Umbilical cord (tissue), 2 donors: ENCODE results near the gene MED27. TPM values are rescaled to one million over a fixed set of nuclear protein-coding genes. Genes with fewer than 3 reads are reported as not detected.
"Not testable (repeated sequence)": the region's sequence is repeated elsewhere in the genome, so short reads cannot be mapped to it uniquely, and the experiment has no call there.

ENCODE experiments used
- DNase-seq: peaks from one replicate; pipeline ENCODE4 v3.0.0-alpha.2; 2015; ENCODE audit warnings: low spot score
- total RNA-seq: library from RNA; depleted of rRNA; stranded (reverse); fragments of >200 nt; gene quantifications from one replicate; pipeline ENCODE4 v1.2.3, GENCODE V29; 2014; ENCODE audit warnings: low replicate concordance; ENCODE audit not compliant: insufficient read depth

Gene MED27
- total RNA-seq, 1 donor from 2014 or later: 6.5 TPM

GRCh38 chr9:132020272-132020671 is 59.4 kb downstream of the MED27 start:
- DNase-seq: no peak

DNA sequence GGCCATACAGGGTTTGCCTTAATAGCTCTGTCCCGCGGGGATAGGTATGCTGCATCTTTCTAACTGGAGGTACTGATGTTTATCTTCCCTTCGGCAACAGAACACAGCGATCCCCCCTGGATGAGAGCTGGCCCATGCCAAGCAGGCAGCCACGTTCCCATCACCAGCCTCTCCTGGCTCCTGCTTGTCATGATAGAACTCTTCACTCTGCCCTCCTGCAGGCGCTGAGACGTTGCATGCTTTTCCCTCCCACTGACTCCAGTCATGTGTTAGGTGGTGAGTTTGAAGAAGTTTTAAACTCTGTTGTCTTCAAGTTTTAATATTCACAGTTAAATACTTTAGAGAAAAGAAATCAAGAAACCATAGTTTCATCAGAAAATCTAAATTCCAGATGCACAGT is 60.0 kb downstream of the MED27 start:
- no peak for DNase-seq

- DNase-seq: no peak
Measured at GRCh38 chr9:132018957-132019405, 60.7 kb downstream of the MED27 start.

DNA sequence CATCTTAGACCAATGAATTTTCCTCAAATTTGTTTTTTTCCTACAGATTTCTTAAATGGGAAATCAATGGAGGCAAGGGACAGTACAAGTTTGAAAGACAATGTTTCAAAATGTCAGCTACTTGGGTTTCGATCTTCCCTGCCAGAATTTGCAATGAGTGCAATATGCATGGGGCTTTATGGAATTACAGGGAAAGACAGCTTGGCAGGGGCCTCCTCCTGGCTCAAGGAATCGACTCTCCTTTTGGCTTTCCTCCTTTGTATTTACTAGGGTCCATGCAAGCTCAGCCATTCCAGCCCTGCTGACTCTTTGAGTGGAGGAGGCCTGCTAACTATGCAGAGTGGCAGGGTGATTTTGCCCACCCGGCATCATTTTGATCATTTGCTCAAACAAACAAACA is 63.2 kb downstream of the MED27 start:
- no peak for DNase-seq

GRCh38 chr9:132015866-132016265 is 63.8 kb downstream of the MED27 start:
- DNase-seq: no peak

DNA sequence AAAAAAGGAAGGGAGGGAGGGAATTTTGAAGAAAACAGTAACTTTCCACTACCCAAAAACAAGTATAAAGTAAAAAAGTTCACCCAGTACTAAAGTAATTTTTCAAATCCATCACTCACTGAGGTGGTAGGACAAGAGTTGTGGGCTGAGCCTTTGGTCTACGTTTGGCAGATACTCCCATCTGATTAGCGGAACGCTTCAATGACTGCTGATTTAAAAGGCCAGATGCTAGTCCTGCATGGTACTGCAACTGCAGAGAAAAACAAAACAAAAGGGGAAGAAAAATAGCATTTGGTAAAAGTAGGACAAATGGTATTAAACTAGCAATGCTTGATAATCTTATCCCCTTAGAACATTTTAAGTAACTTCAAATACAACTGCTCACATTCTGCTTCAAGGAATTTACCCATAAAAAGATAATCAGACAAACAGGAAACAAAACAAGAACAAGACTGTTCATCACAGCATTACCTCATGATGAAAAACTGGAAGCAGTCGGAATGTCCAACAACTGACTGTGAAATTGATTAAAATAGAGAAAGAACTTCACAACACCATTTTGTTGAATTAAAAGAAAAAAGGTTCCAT is 65.4 kb downstream of the MED27 start:
- no peak for DNase-seq

- no peak for DNase-seq
Measured at GRCh38 chr9:132012704-132013357, 66.8 kb downstream of the MED27 start.

GRCh38 chr9:132011896-132012295 is 67.8 kb downstream of the MED27 start:
- no peak for DNase-seq

DNA sequence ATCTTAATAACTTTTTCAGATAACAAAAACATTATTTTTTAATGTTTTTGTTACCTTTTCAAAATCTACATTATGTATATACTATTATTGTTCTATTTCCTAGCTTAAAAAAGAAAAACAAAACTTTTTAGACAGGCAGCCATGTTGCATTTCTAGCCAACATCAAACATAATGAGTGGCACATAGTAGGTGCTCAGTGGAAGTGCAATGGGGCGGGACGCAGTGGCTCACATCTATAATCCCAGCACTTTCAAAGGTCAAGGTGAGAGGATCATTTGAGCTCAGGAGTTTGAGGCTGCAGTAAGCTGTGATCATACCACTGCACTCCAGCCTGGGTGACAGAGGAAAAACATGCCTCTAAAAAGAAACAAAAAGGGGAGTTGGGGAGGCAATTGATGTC is 68.4 kb downstream of the MED27 start:
- DNase-seq: no peak

DNA sequence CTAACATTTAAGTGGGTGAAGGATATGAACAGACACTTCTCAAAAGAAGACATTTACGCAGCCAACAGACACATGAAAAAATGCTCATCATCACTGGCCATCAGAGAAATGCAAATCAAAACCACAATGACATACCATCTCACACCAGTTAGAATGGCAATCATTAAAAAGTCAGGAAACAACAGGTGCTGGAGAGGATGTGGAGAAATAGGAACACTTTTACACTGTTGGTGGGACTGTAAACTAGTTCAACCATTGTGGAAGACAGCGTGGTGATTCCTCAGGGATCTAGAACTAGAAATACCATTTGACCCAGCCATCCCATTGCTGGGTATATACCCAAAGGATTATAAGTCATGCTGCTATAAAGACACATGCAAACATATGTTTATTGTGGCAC is 69.5 kb downstream of the MED27 start:
- not testable (repeated sequence) for DNase-seq

DNA sequence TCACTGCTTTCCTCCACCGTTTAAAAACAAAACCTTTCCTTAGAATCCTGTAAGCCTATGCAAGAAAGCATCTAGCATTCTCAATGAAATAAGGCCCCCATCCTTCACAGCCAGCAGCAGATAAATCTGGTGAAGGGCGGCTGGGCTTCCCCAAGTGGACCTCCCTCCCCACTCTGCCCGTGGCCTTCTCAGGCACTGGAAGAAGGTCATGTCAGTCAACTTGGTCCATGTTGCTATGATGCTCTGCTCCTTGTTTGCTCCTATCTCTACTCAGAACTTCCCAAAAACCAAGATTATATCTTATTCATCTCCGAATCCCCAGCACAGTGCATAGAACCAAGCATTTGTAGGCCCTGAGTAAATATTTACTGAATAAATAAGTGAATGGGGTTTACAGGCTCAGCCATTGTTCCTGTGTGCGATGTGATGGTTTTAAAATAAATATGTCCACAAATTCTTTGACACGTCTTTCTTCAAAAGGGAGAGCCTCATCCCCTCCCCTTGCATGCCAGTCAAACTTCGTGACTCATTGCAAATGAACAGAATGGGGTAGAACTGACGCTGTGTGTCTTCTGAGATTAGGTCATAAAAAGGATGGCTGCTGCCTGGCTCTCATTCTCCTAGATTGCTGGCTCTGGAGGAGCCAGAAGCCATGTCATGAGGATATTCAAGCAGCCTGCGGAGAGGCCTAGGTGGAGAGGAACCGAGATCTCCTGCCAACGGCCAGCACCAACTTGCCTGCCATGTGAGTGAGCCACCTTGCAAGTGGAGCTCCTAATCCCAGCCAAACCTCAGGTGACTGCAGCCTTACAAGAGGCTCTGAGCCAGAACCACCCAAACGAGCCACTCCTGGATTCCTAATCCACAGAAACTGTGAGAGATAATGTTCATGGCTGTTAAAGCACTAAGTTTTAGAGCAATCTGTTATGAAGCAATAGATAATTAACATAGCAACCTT is 70.5 kb downstream of the MED27 start:
- DNase-seq: no peak

- no peak for DNase-seq
Measured at GRCh38 chr9:132008184-132008803, 71.4 kb downstream of the MED27 start.

- DNase-seq: no peak
Measured at GRCh38 chr9:132007371-132008025, 72.2 kb downstream of the MED27 start.

DNA sequence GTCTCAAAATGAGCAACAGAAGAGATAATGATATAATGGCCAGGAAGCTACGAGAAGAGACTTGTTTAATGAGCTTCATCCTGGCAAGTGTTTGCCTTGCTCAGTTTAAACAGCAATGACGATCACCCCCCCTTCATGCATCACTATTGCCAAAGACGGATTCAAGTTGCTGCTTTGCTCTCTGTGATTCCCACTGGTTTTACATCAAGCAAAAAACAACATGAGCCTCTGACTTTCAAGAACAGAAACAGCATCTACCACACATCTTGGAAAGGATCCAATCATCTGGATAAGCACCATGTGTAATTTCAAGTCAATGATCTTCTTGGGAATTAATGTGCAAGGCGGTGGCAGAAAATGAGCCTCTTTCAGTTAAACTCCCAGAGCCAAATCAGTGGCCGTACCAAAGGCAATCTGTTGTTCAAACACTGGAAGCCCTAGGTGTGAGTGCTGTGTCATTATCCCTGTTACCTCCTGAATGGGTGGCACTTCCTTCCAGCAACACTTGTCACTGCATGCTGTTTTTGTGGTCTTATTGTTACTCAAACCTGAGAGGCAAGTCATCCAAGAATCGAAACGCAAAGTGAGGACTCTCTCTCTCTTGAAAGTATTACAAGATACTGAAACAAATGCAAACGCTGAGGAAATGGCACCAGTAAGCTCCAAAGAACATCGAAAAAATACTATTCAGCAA is 72.8 kb downstream of the MED27 start:
- no peak for DNase-seq

DNA sequence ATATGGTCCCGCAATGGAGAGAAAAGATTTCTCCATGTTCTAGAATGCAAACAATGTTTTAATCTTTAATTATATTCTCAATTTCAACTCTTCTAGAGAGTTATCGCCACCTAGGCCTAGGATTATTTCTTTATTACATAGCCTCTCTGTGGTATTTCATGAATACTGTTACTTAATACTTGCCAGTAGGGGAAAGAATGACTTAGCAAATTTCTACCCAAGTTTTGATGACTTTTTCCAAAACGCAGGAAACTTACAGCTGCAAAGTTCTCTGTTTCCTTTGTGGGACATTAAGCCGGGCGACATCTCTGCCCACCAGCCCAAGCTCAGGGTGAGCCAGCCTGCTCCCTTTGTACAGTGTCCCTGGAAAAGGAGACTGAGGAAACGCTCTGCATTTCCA is 73.8 kb downstream of the MED27 start:
- no peak for DNase-seq

GRCh38 chr9:132004323-132004722 is 75.3 kb downstream of the MED27 start:
- DNase-seq: no peak

GRCh38 chr9:132003896-132004295 is 75.8 kb downstream of the MED27 start:
- DNase-seq: no peak

DNA sequence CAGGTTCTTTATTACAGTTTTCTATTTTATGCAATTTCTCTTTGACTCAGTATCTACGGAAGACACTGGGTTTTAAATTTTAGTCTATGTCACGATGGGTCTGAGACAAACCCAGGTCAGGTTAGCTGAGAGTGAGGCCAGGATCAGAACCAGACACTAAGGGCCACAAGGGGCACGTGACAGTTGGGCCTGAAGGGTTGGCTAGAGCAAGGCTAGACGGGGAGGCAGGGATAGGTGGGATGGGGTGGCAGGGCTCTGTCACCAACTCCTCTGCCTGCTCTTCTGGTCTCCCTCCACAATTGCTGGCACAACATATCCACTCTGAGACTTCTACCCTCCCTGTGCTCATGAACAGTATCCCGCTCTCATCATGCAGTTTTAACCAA is 76.4 kb downstream of the MED27 start:
- no peak for DNase-seq

DNA sequence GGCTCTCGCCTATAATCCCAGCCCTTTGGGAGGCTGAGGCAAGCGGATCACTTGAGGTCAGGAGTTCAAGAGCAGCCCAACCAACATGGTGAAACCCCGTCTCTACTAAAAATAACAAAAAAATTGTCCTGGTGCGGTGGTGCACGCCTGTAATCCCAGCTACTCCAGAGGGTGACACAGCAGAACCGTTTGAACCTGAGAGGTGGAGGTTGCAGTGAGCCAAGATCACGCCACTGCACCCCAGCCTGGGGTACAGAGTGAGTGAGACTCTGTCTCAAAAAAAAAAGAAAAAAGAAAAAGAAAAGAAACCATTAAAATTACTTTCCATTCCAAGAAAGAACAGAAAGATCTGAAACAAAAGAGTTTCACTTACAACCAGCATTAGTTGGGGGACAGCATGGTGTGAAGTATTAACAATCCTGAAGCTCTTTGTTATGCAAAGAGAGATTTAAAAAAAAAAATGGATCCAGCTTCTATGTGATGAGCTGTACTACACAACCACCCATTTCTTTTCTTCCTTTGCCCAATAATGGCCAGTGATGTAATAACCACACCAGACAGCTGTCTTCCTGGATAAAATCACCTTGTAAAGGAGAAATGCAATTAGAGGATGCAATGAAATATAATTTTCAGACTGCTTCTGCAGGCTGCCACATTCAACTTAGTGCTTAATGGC is 76.9 kb downstream of the MED27 start:
- DNase-seq: no peak

DNA sequence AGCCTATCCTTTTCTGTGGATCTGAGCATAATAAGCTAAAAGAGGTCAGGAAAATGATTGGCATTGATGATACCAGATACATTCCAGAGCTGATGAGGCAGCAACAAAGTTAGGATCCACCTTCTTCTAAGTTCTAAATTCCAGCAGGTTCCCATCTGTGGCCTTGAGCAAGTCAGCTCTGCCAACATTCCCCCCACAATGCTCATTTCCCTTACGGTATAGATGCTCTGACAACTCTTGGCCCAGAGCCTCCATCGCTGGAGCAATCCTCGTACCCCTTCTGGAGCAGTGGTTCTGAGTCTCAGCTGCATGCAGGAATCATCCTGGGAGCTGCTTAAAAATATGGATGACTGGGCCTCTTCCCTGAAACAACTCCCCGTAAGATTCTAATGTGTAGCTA is 78.1 kb downstream of the MED27 start:
- no peak for DNase-seq
